SW480 (cell line): ENCODE results near the gene STRAP.
"Not testable (repeated sequence)": the region's sequence is repeated elsewhere in the genome, so short reads cannot be mapped to it uniquely, and the experiment has no call there.

Experiments
- DNase-seq: peaks from one replicate; pipeline ENCODE4 v3.0.0-alpha.2; 2016; ENCODE audit warnings: low spot score

The STRAP gene

DNA sequence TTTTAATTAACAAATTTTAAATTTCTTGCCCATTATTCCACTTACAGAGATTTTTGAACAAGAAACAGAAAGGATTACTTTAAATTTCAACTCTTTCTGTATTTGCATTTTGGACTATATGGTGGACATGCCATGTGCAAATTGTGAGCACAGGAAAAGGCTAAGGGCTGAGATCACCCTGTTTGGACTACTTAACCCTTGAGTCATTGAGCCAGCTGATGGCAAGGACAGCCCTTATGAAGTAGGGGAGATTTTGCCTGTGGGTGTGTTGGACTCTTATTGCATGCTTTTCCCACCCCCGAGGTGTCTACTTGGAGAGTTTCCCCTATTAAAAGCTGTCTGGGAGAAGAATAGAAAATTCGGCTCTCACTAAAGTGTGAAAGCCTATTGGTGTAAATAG lies 46.2 kb downstream of the STRAP start:
- DNase-seq, result no peak

DNA sequence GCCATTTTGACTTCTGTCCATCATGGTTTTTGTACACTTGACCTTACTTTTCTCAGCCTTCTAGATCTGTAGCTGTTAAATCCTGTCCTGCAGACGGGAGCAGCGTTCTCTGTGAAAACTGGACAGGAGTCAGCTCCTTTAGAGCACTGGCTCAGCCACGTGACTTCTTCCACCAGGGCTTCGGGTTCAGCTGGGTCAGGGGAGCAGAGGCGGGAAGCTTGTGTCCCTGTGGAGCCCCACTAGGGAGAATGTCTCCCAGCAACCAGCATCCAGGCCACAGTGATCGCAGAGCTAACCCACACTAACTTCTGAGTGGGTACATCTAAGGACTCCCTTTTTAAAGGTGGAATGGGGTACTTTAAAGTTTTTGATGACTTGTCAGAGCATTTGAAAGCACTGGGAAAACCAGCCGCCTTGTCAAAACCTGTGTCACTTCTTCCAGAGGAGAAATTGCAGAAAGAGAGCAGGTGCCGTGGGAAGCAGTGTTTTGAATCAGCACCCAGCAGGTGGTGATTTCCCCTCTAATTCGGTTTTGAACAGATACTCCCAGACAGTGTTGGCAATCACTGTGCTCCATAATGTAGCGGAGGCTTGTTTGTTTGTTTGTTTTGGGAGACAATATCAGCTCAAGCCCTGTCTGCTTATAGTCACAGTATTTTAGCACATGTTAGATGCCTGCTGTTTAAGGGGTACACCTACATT lies 46.8 kb downstream of the STRAP start:
- no peak for DNase-seq

DNA sequence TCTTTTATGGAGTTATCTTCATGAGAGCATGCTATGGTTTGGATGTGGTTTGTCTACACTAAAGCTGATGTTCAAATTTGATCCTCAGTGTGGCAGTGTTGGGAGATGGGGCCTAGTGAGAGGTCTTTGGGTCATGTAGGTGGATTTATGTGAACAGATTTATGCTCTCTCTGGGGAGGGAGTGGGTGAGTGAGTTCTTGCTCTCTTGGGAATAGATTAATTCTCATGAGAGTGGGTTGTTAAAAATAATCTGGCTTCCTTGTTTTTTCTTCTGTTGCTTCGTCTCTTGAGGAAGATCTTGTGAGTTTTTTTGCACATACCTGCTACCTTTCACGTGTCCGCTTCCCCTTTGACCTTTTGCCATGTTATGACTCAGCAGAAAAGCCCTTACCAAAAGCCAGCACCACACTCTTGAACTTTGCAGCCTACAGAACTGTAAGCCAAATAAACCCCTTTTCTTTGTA lies 49.4 kb downstream of the STRAP start:
- no peak for DNase-seq

DNA sequence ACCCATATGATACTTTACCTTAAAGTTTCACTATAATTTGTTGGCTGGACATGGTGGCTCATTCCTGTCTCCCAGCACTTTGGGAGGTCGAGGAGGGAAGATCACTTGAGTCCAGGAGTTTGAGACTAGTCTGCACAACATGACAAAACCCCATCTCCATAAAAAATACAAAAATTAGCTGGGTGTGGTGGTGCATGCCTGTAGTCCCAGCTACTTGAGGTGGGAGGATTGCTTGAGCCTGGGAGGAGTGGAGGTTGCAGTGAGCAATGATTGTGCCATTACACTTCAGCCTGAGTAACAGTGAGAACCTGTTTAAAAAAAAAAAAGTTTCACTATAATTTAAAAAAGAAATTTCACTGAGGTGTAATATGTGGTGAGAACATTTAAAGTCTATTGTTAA lies 50.1 kb downstream of the STRAP start:
- no peak for DNase-seq

DNA sequence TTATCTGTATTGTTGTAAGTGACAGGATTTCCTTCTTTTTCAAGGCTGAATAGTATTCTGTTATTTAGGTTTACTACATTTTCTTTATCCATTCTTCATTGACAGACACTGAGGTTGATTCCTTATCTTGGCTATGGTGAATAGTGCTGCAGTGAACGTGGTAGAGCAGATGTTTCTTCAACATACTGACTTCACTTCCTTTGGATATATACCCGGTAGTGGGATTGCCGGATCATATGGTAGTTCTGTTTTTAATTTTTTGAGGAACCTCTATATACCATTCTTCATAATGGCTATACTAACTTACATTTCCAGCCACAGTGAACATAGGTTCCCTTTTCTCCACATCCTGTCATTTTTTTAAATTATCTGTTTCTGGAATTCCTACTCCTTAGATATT lies 50.8 kb downstream of the STRAP start:
- no peak for DNase-seq

DNA sequence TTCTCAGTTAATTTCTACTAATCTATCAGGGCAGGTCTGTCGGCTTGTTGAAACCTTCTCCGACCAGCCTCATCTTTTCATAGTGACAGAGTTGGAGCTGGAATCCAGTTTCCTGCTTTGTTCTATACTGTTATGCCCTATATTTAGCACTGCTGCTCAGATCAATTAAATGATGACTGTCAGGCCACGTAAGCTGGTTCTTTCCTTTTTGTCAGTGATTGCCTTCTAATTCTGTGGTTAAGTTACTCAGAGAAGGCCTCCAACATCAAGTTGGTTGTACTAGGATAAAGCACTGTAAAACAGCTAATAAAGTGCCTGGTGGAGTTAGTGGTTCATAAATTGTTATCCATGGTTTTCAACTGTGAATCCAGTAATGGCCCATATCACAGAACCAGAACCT lies 51.6 kb downstream of the STRAP start:
- no peak for DNase-seq

DNA sequence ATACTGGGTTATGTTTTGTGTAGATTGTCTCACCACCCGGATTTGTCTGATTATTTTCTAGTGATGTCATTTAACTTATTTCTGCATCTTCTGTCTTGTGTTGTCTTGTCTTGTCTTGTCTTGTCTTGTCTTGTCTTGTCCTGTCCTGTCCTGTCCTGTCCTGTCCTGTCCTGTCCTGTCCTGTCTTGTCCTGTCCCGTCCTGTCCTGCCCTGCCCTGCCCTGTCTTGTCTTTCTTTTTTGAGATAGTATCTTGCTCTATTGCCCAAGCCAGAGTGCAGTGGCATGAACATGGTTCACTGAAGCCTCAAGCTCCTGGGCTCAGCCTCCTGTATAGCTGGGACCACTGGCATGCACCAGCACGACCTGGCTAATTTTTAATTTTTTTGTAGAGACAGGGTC lies 54.6 kb downstream of the STRAP start:
- DNase-seq, result no peak

DNA sequence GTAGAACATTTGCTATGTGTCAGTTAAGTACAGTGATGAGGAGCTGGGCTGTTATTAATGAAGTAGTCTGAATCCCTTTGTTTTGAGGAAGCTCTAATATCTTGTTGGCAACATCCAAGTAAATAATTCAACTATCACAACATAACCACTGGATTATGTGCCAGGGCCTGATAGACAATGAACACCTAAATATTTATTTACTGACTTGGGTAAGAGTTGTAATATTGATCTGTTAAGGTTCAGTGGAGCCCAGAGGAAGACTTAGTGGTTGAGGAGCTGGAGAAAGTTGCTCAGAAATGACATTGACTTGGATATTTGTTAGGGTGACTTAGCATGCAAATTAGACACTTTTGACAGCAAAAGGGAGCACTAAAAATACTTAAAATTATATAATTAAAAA lies 55.7 kb downstream of the STRAP start:
- no peak for DNase-seq

DNA sequence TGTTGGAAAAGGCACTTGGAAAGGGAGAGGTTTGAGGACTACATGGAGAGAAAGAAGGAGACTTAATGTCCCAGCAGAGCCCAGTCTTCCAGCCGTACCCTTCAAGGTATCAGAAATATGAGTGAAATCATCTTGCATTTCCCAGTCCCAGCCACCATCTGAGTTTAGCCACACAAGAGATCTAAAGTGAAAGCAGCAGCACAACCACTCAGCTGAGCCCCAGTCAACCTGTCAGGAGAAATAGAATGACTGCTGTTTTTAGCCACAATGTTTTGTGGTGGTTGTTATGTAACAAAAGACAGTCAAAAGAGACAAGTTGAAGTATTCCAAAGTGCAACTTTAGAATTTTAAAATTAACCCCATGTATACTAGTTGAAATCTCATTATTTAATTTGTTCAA lies 56.9 kb downstream of the STRAP start:
- DNase-seq, result no peak

DNA sequence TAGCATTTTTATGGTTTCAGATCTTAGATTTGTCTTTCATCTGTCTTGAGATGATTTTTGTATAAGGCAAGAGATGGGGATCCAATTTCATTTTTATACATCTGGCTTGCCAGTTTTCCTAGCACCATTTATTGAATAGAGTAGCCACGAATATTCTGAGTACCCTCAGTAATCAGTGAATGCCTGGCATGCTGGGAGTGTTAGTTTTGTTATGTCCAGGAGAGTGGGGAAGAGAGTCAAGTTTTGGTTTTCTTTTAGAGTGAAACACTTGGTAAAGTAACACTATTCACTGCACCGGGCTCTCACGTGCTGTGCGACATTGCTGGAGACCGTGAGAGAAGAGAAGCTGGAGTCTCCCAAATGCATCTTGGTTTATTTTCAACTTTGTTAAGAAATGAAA lies 60.3 kb downstream of the STRAP start:
- no peak for DNase-seq

DNA sequence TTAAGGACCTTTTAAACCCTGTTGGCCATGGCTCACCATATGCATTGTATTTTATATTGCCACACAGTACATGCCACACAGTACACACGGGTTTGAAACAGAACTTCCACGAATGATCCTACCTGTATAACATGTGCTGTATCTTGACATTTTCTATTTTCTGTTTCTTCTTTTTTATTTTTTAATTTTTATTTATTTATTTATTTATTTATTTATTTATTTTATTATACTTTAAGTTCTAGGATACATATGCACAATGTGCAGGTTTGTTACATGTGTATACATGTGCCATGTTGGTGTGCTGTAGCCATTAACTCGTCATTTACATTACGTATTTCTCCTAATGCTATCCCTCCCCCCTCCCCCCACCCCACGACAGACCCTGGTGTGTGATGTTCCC lies 61.3 kb downstream of the STRAP start:
- DNase-seq, result not testable (repeated sequence)

DNA sequence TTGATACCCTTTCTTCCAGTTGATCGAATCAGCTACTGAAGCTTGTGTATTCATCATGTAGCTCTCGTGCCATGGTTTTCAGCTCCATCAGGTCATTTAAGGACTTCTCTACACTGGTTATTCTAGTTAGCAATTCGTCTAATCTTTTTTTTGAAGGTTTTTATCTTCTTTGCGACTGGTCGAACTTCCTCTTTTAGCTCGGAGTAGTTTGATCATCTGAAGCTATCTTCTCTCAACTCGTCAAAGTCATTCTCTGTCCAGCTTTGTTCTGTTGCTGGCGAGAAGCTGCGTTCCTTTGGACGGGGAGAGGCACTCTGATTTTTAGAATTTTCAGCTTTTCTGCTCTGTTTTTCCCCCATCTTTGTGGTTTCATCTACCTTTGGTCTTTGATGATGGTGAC lies 66.3 kb downstream of the STRAP start:
- not testable (repeated sequence) for DNase-seq
